ENCODE results near the gene CDC27. TPM values are rescaled to one million over a fixed set of nuclear protein-coding genes. Genes with fewer than 3 reads are reported as not detected.
"Not testable (repeated sequence)": the region's sequence is repeated elsewhere in the genome, so short reads cannot be mapped to it uniquely, and the experiment has no call there.

The CDC27 gene
- polyA plus RNA-seq, 3 donors = 19.7 to 52.0 (median 33.0) TPM

- Histone ChIP-seq H3K79me2 (ENCODE audit: insufficient read depth, low read length) (peaks cover 99% of the 10 kb centered on the region), H3K4me3 (replicated peaks in 1 of 3; ENCODE audit: low read depth in 2 of 3, low read length in 3 of 3) (no peak overlapping the region), H3K9me3 (replicated peaks in 1 of 2; ENCODE audit: control insufficient read depth in 1 of 2, insufficient read depth in 1 of 2, low read length in 2 of 2) (no peaks in the 10 kb centered on the region), H3K27me3 (ENCODE audit: control insufficient read depth in 2 of 2, insufficient read depth in 2 of 2, low read length in 2 of 2) (no peaks in the 10 kb centered on the region), H3K4me1 (ENCODE audit: control insufficient read depth in 1 of 2, insufficient read depth in 2 of 2, low read length in 2 of 2) (peaks cover 5 to 16% of the 10 kb centered on the region in 2 donors), H4K20me1 (ENCODE audit: insufficient read depth, low read length) (peaks cover 96% of the 10 kb centered on the region), H3K36me3 (replicated peaks in 1 of 2; ENCODE audit: control insufficient read depth in 1 of 2, insufficient read depth in 2 of 2, low read length in 2 of 2) (peaks cover 46 to 77% of the 10 kb centered on the region in 2 donors), H3K9ac (ENCODE audit: insufficient read depth, low read length, poor library complexity, severe bottlenecking) (no peak overlapping the region), H2AFZ (ENCODE audit: insufficient read depth, low read depth, low read length, poor library complexity, severe bottlenecking) (no peak overlapping the region), H3K4me2 (replicated peaks; ENCODE audit: extremely low read depth, low read length, poor library complexity, severe bottlenecking) (no peak overlapping the region), H3K27ac (ENCODE audit: low read depth in 1 of 2, low read length in 2 of 2) (no peak overlapping the region)
- H3K27ac Mint-ChIP-seq = peak overlapping the region in 1 of 7 donors; percentile 63
- no peak for DNase-seq
- H3K4me3 Mint-ChIP-seq = no peak overlapping the region
- H3K9me3 Mint-ChIP-seq = peaks cover 0 to 4% (median 2%) of the 10 kb centered on the region in 7 donors
- H3K4me1 Mint-ChIP-seq = peaks cover 18% of the 10 kb centered on the region
- peaks cover 34 to 61% of the 10 kb centered on the region in 2 donors for H3K36me3 Mint-ChIP-seq
- WGBS (ENCODE audit: insufficient coverage) = 100% methylated on average over 1 of the region's 7 CpGs
- TF ChIP-seq CTCF (IDR thresholded peaks at IDR 0.05) = no peak
- no peaks in the 10 kb centered on the region for H3K27me3 Mint-ChIP-seq (ENCODE audit: low read depth in 3 of 3)
- intact Hi-C loops (cut with micrococcal nuclease) = no loop called here
These were observed 11.8 kb downstream of the CDC27 start for GRCh38 chr17:47177261-47177660.

- Mint-ChIP-seq H3K4me3 (no peak overlapping the region), H3K36me3 (peaks cover 34 to 61% of the 10 kb centered on the region in 2 donors), H3K9me3 (peaks cover 0 to 4% (median 2%) of the 10 kb centered on the region in 7 donors), H3K27me3 (ENCODE audit: low read depth in 3 of 3) (no peaks in the 10 kb centered on the region), H3K27ac (peak overlapping the region in 1 of 7 donors; percentile 43), H3K4me1 (peaks cover 18% of the 10 kb centered on the region)
- Histone ChIP-seq H3K4me2 (replicated peaks; ENCODE audit: extremely low read depth, low read length, poor library complexity, severe bottlenecking) (no peak overlapping the region), H3K4me3 (replicated peaks in 1 of 3; ENCODE audit: low read depth in 2 of 3, low read length in 3 of 3) (no peak overlapping the region), H3K27ac (ENCODE audit: low read depth in 1 of 2, low read length in 2 of 2) (peak overlapping the region in 1 of 2 donors; percentile 26), H2AFZ (ENCODE audit: insufficient read depth, low read depth, low read length, poor library complexity, severe bottlenecking) (no peak overlapping the region), H3K79me2 (ENCODE audit: insufficient read depth, low read length) (peaks cover 99% of the 10 kb centered on the region), H3K9ac (ENCODE audit: insufficient read depth, low read length, poor library complexity, severe bottlenecking) (no peak overlapping the region), H3K36me3 (replicated peaks in 1 of 2; ENCODE audit: control insufficient read depth in 1 of 2, insufficient read depth in 2 of 2, low read length in 2 of 2) (peaks cover 46 to 80% of the 10 kb centered on the region in 2 donors), H4K20me1 (ENCODE audit: insufficient read depth, low read length) (peaks cover 98% of the 10 kb centered on the region), H3K27me3 (ENCODE audit: control insufficient read depth in 2 of 2, insufficient read depth in 2 of 2, low read length in 2 of 2) (no peaks in the 10 kb centered on the region), H3K4me1 (ENCODE audit: control insufficient read depth in 1 of 2, insufficient read depth in 2 of 2, low read length in 2 of 2) (peaks cover 5 to 16% of the 10 kb centered on the region in 2 donors), H3K9me3 (replicated peaks in 1 of 2; ENCODE audit: control insufficient read depth in 1 of 2, insufficient read depth in 1 of 2, low read length in 2 of 2) (no peaks in the 10 kb centered on the region)
- WGBS (ENCODE audit: insufficient coverage) = 67% methylated on average over 1 of the region's 2 CpGs
- TF ChIP-seq CTCF (IDR thresholded peaks at IDR 0.05) = no peak
- intact Hi-C loops (cut with micrococcal nuclease) = no loop called here
- DNase-seq = no peak
These were observed 12.7 kb downstream of the CDC27 start for GRCh38 chr17:47176389-47176826.

DNA sequence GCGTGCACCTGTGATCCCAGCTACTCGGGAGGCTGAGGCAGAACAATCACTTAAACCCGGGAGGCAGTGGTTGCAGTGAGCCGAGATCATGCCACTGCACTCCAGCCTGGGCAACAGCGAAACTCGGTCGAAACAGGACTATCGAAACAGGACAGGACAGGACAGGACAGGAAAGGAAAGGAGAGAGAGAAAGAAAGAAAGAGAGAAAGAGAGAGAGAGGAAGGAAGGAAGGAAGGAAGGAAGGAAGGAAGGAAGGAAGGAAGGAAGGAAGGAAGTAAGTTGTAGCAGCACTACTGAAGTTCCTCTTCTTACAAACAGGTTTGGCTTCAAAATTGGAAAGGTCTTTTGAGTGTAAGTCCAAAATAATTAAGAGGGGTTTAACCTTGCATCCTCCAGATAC is 14.3 kb downstream of the CDC27 start:
- H3K27me3 ChIP-seq (ENCODE audit: control insufficient read depth in 2 of 2, insufficient read depth in 2 of 2, low read length in 2 of 2); intact Hi-C loops (cut with micrococcal nuclease); H3K9ac ChIP-seq (ENCODE audit: insufficient read depth, low read length, poor library complexity, severe bottlenecking); H3K9me3 ChIP-seq (replicated peaks in 1 of 2; ENCODE audit: control insufficient read depth in 1 of 2, insufficient read depth in 1 of 2, low read length in 2 of 2); H3K4me2 ChIP-seq (replicated peaks; ENCODE audit: extremely low read depth, low read length, poor library complexity, severe bottlenecking); H3K9me3 Mint-ChIP-seq; DNase-seq; H3K27me3 Mint-ChIP-seq (ENCODE audit: low read depth in 3 of 3); H3K27ac ChIP-seq (ENCODE audit: low read depth in 1 of 2, low read length in 2 of 2); H3K4me3 ChIP-seq (replicated peaks in 1 of 3; ENCODE audit: low read depth in 2 of 3, low read length in 3 of 3); H2AFZ ChIP-seq (ENCODE audit: insufficient read depth, low read depth, low read length, poor library complexity, severe bottlenecking); H3K4me3 Mint-ChIP-seq: not testable (repeated sequence)
- WGBS (ENCODE audit: insufficient coverage) = 96% methylated on average over 8 of the region's 8 CpGs
- Histone ChIP-seq H3K36me3 (replicated peaks in 1 of 2; ENCODE audit: control insufficient read depth in 1 of 2, insufficient read depth in 2 of 2, low read length in 2 of 2) (peaks cover 49 to 80% of the 10 kb centered on the region in 2 donors), H3K4me1 (ENCODE audit: control insufficient read depth in 1 of 2, insufficient read depth in 2 of 2, low read length in 2 of 2) (peaks cover 5 to 16% of the 10 kb centered on the region in 2 donors), H3K79me2 (ENCODE audit: insufficient read depth, low read length) (peaks cover 99% of the 10 kb centered on the region), H4K20me1 (ENCODE audit: insufficient read depth, low read length) (peaks cover 98% of the 10 kb centered on the region)
- peaks cover 34 to 61% of the 10 kb centered on the region in 2 donors for H3K36me3 Mint-ChIP-seq
- peak overlapping the region in 3 of 7 donors; percentile 9 to 64 (median 46) for H3K27ac Mint-ChIP-seq
- H3K4me1 Mint-ChIP-seq = peaks cover 18% of the 10 kb centered on the region
